GM18508 (cell line): ENCODE results near the gene CERS6.
"Not testable (repeated sequence)": the region's sequence is repeated elsewhere in the genome, so short reads cannot be mapped to it uniquely, and the experiment has no call there.

Experiments
- ATAC-seq: cut with Tn5 transposase; IDR thresholded peaks from one replicate; pipeline ENCODE4 v1.9.1; 2021; ENCODE audit warnings: moderate number of reproducible peaks; ENCODE audit not compliant: insufficient read depth, unreplicated experiment

CERS6 gene

DNA sequence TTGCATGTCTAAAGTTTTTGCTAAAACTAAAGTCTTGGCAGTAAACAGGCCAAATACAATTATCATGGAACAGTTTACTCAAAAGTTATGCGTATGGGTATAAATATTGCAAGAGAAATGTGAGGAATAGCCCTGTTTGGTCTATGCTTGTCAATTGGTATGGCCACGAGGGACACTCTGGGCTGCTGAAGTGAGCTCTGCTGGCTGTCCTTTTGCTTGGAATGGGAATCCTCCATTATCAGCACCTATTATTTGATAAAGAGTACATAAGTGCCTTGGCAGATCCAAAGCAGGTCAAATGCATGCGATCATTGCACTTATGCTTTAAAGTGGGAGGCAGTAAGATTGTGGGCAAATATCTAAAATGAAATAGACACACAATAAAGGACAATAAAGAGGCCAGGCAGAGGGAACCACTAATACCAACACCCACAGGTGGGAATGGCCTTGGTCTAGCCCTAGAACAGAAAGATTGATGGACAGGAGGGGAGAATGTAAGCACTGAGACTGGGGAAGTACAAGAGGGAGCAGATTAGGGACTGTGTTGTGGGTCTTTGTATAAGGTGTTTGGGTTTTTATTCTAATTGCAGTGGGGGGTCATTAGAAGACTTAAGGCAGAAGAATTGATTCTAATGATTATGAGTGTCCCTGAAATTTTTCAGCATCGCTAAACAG lies 286.3 kb downstream of the CERS6 start:
- ATAC-seq, result no peak

DNA sequence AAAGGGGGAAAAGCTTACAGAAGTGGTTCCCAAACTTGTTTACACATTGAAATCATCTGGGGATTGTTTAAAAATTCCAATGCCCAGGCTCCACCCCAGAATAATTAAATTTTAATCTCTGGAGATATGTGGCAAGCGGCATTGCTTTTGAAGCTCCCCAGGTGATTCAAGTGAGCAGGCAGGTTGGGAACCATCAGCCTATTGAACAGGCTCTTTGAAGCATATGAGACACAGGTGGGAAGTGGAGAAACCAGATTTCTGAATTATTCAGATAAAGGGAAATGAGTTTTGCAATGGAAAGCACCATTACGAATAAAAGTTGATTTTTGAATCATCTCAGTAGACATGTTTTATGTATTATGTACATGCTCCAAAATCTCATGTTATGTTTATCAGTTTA lies 288.8 kb downstream of the CERS6 start:
- no peak for ATAC-seq

DNA sequence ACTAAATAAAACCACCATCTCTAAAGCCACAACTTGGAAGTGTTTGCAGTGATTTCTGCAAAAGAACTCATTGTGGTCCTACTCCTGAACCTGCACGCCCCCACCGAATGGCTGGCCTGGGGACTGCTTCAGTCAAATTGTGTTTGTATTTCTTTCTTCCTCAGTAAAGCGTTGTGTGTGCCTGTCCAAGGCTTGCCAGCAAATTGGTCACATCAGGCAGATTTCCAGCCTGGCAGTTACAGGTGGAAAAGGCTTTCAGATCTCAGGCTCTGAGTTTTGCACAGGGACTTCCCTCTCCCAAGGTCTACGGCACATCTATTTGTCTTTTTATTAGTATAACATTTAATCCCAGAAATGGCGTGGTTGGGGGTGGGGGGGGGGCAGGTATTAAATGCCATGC lies 292.4 kb downstream of the CERS6 start:
- ATAC-seq, result no peak

- ATAC-seq, result no peak
These were observed 293.2 kb downstream of the CERS6 start for GRCh38 chr2:168749297-168749696.

GRCh38 chr2:168751104-168751740 lies 295.1 kb downstream of the CERS6 start:
- peak; percentile 90 for ATAC-seq

DNA sequence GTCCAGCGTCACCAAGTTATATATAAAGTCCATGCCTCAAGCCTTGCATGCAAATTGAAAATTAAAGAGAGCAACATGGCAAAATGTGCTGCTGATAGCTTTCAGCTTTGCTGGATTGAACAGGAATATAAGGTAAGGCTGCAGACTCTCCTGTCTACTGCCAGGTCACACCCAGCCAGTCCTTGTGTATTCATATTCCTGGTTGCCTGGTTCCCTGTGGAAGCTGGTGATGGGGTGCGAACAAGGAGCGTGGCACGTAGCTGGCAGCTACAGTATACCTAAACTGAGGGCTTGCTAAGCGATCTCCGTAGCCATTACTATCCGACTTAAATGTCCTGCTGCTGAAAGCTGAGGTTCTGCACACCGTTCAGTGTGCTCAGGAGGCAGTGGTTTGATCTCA lies 296.3 kb downstream of the CERS6 start:
- ATAC-seq, result no peak

DNA sequence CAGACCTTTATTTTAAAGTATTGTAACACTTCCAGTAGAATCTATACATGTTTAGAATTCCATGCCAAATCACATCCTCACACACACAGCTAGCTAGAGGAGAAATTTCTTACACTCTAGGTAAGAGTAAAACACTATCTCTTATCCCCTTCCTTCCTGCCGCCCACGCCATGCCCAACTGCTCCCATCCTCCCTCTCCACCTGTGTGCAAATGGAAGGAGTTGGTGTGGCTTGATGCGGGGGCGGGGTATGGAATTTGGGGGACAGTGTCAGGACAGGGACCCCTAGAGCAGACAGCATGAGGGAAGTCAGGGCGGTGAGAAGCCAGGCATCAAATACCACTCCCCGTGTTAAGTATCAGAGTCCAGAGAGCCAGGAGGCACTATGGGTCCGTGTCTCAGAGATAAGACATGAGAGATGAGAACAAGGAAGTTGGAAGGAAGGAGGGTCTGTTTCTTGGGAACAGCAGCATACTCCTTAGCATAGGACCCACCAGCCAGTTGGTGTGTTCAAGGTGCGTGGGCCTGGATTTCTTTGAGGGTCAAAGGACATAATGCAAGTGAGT lies 297.8 kb downstream of the CERS6 start:
- ATAC-seq, result no peak

DNA sequence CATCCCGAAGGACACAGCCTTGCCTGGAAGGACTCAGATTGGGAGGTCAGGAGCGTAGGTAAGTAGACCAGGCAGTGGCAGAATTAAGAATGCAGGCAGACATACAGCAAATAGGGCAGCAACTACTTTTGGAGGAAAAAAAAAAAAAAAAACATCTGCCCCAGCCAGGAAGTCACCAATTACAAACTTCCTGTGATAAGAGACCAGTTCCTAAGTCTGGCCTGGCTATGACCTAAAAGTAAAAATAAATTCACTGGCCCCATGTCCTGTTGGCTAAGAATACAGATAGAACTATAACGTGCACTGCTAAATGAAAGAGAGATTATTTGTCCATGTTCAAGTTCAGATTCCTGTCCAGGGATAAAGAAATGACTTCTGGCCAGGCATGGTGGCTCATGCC lies 301.2 kb downstream of the CERS6 start:
- ATAC-seq, result no peak

GRCh38 chr2:168758970-168759820 lies 303.1 kb downstream of the CERS6 start:
- ATAC-seq, result peak; percentile 78

DNA sequence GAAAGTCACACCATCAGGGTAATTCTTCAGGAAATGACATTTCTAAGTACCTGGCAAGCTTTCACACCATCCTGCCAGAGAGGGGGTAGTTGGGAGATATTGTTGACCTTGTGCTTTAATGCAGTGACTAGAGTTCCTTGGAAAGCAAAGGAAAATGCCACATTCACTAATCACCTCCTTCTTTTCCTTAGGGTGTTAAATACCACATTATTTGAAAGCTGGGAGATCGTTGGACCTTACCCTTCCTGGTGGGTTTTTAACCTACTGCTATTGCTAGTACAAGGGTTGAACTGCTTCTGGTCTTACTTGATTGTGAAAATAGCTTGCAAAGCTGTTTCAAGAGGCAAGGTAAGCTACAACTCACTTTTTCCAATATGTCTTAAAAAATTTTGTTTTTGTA lies 309.3 kb downstream of the CERS6 start:
- ATAC-seq, result no peak

DNA sequence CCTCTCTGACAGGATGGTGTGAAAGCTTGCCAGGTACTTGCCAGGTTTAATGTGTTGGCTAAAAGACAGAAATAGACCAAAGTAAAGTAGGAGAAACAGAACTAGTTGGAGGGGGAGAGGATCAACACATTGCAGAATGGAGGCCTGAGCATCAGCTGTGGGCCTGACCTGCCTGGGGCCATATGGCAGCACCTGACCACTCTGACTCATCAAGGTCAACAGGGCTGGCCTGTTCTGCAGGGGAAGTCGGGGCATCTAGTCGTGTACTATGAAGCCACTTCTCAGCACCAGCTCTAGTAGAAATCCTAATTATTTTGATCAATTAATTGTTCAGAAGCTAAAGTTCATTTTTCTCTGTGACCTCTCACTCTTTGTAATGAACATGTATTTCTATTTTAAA lies 310.5 kb downstream of the CERS6 start:
- ATAC-seq, result no peak

DNA sequence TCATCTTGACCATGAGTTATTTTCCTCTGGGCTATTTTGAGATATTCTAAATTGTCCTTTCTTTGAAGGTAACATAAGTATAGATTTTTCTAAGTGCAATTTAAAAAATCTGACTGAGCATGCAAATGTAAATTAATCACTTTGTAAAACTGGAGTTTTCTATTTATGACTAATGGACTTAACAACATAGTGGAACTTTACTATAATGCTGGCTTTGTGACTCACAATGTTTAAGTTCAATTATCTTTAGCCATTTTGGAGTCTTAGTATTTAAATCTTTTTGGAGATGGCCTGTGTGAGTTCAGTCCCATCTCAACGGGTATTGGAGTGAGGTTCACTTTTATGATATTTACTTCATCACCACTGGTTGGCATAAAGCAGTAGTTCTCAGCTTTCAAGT lies 311.2 kb downstream of the CERS6 start:
- ATAC-seq, result no peak

DNA sequence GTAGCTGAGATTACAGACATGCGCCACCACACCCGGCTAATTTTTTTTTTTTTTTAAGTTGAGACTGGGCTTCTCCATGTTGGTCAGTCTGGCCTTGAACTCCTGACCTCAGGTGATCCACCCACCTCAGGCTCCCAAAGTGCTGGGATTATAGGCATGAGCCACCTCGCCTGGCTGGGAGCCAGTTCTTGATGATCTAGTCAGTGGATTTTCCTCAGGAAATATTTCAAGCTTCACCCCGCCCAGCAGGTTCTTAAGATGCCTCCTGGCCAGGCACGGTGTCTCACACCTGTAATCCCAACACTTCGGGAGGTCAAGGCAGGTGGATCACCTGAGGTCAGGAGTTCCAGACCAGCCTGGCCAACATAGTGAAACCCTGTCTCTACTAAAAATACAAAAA lies 312.3 kb downstream of the CERS6 start:
- not testable (repeated sequence) for ATAC-seq

DNA sequence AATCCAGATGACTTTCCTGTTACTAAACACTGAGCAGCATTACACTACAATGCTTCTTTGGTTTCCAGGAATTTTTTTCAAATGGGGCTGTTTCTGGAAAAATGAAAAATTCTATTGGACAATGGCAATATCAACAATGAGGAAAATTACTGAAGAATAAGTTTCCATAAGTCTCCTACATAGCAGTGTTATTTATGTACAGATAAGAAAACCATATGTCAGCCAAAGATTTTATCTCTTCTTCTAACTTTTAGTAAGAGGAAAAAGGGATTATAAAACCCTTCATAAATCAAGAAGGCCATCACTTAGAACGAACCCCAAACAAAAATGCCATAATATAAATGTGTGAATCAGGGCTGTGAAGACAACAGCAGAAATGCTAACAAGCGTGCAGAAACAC lies 314.7 kb downstream of the CERS6 start:
- no peak for ATAC-seq

DNA sequence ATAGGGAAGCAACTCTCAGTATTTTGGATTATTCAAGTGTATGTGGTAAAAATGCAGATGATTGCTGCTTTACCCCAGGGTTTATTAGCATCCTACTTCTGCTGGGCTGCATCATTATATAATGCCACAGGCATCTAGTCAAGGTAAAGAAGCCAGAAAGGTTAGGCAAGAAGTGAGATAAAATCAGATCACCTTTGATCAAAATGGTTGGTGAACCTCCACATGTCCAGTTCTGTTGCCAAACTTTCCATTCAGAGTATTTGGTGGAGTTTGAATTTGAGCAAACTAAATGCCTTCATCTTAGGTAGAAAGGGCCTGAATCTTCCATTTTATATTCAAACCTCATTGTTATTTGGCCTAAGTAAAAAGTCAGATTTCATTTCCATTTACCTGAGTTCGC lies 316.6 kb downstream of the CERS6 start:
- no peak for ATAC-seq

DNA sequence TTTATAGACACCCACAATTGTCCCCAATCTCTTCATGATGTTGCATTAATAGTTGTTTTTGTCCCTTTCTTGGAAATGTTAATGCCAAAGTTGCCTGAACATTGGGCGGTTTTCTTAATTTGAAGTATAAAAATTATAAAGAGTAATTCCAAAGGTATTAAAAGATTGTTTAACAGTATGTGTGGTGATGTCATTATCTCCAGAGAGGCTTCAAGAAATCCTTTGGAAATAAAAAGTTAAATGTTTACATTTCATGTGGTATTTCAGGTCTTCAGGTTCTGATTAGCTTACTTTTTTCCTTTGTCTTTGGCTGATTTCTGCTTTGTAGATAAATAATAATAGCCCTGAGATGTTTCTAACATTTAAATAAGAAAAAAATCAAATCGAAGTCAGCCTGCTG lies 317.1 kb downstream of the CERS6 start:
- ATAC-seq, result no peak

GRCh38 chr2:168773719-168774521 lies 317.8 kb downstream of the CERS6 start:
- ATAC-seq, result no peak

DNA sequence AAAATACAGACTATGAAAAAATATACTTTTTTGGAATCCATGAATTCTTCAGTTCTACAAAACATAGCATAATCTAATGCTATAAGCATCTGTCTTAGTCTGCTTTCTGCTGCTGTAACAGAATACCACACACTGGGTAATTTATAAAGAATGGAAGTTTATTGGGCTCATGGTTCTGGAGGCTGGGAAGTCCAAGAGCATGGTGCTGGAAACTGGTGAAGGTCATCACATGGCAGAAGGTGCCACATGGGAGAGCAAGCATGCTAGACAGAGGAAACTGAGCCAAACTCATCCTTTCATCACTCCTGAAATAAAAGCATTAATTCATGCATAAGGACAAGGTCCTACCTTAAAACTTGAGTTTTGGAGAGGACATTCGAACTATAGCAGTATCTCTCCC lies 319.8 kb downstream of the CERS6 start:
- no peak for ATAC-seq

DNA sequence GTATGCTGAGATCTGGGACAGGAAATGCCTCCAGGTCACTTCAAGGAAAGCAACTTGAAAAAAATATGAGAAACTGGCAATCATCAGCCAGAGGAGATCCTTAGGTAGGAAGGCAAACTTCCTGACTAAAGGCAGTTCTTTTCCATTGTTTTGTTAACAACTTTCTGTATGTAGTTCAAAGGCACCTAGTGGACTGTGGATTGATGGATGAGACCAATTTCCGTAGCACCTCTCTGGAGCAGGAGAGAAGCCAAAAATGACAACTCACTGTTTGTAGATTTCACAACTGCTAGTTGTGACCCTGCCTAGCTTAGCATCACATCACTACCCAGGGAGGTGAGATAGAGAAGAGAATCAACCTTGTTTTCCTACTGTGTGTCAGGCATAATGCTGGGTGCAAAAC lies 324.6 kb downstream of the CERS6 start:
- no peak for ATAC-seq

DNA sequence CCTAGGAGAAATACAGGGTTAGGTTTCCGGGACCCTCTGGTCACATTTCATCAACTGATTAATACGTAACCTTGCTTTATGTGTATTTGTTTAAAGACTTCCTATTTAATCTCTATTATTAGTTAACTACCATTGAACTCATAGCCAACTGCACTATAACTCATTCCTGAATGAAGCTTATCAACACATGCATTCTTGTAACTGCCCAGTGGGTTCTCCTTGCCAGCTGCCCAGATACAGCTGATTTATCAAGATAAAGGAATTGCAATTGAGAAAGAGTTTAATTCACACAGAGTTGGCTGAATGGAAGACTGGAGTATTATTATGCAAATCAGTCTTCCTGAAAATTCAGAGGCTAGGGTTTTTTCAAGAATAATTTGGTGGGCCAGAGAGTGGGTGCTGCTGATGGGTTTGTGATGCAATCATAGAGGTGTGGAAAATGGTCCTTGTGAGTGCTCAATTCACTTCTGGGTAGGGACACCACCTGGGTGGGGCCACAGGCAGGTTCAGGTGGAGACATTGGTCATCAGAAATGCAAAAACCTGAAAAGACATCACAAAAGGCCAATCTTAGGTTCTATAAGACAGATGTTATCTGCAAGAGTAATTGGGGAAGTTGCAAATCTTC lies 325.2 kb downstream of the CERS6 start:
- no peak for ATAC-seq
